ENCODE measurements around the gene POU3F1.
A peak's percentile ranks its signal among the peaks of the same experiment; 100 is the strongest.

The POU3F1 gene

DNA sequence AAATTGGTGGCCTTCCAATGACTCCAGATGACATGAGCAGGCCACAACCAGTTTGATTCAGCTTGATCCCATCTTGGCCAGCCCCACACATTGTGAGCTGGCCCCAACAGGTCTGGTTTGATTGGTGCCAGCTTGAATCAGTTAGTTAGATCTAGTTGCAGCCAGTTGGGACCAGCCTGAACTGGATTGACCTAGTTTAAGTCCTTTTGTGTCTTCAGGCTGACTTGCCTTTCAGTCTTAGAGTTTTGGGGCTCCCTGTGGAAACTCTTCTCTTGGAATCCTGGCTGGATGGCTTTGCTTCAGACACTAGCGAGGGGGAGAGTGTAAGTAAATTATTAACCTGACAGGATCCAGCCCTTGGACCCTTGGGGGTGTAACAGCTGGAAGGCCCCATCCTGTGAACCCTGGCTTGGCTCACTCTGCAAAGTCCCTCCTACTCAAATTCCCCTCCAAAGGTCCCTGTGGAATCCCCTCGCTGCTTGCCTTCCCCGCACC, 36.2 kb upstream of the POU3F1 start:
- Histone ChIP-seq H3K4me1 (ENCODE audit: insufficient read depth, poor library complexity, severe bottlenecking) (no peaks in the 10 kb centered on the region), H3K4me3 (ENCODE audit: severe bottlenecking) (no peak overlapping the region), H3K9me3 (ENCODE audit: severe bottlenecking) (no peaks in the 10 kb centered on the region), H3K27ac (ENCODE audit: poor library complexity, severe bottlenecking) (no peak overlapping the region), H3K27me3 (ENCODE audit: insufficient read depth, poor library complexity, severe bottlenecking) (no peaks in the 10 kb centered on the region), H3K36me3 (ENCODE audit: low read depth) (no peaks in the 10 kb centered on the region)
- no peak for DNase-seq (ENCODE audit: low spot score)
- ATAC-seq (ENCODE audit: low read depth) = no peak
- TF ChIP-seq, protein P1, sequence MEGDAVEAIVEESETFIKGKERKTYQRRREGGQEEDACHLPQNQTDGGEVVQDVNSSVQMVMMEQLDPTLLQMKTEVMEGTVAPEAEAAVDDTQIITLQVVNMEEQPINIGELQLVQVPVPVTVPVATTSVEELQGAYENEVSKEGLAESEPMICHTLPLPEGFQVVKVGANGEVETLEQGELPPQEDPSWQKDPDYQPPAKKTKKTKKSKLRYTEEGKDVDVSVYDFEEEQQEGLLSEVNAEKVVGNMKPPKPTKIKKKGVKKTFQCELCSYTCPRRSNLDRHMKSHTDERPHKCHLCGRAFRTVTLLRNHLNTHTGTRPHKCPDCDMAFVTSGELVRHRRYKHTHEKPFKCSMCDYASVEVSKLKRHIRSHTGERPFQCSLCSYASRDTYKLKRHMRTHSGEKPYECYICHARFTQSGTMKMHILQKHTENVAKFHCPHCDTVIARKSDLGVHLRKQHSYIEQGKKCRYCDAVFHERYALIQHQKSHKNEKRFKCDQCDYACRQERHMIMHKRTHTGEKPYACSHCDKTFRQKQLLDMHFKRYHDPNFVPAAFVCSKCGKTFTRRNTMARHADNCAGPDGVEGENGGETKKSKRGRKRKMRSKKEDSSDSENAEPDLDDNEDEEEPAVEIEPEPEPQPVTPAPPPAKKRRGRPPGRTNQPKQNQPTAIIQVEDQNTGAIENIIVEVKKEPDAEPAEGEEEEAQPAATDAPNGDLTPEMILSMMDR (IDR thresholded peaks at IDR 0.05; ENCODE audit: poor library complexity, severe bottlenecking) = no peak

GRCh38 chr1:38079019-38079418, 32.4 kb upstream of the POU3F1 start:
- H3K27ac ChIP-seq (ENCODE audit: poor library complexity, severe bottlenecking) = no peak overlapping the region
- no peaks in the 10 kb centered on the region for H3K9me3 ChIP-seq (ENCODE audit: severe bottlenecking)
- ATAC-seq (ENCODE audit: low read depth) (no peak), DNase-seq (ENCODE audit: low spot score) (no peak)
- no peaks in the 10 kb centered on the region for H3K36me3 ChIP-seq (ENCODE audit: low read depth)
- no peaks in the 10 kb centered on the region for H3K4me1 ChIP-seq (ENCODE audit: insufficient read depth, poor library complexity, severe bottlenecking)
- no peaks in the 10 kb centered on the region for H3K27me3 ChIP-seq (ENCODE audit: insufficient read depth, poor library complexity, severe bottlenecking)
- H3K4me3 ChIP-seq (ENCODE audit: severe bottlenecking) = no peak overlapping the region
- TF ChIP-seq, protein P1 (IDR thresholded peaks at IDR 0.05; ENCODE audit: poor library complexity, severe bottlenecking) = no peak

DNA sequence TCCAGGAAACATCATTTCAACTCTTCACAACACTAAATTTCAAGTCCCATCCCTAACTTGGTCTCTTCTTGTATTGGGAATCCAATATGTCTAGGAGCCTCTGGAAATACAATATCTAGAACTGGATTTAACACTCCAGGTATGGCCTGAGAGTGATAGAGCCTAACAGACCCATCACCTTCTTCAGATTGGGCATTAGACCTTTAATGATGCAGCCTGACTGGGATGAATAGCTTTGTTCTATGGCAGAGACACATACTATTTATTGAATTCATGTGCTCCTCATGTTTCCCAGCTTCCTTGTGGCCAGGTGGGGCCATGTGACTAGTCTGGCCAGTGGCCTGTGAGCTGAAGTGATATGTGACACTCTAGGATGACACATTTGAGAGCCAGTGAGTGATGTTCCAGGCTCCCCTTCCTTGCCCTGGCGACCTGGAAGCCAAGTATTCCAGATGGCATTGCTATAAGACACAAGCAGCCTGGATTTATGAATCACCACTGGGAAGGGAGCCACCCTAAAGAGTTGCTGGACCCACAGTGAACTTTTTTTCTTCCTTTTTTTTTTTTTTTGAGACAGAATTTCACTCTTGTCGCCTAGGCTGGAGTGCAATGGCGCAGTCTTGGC, 31.0 kb upstream of the POU3F1 start:
- Histone ChIP-seq H3K36me3 (ENCODE audit: low read depth) (no peaks in the 10 kb centered on the region), H3K27ac (ENCODE audit: poor library complexity, severe bottlenecking) (no peak overlapping the region), H3K4me3 (ENCODE audit: severe bottlenecking) (no peak overlapping the region), H3K27me3 (ENCODE audit: insufficient read depth, poor library complexity, severe bottlenecking) (no peaks in the 10 kb centered on the region), H3K9me3 (ENCODE audit: severe bottlenecking) (no peaks in the 10 kb centered on the region), H3K4me1 (ENCODE audit: insufficient read depth, poor library complexity, severe bottlenecking) (no peaks in the 10 kb centered on the region)
- TF ChIP-seq, protein P1 (IDR thresholded peaks at IDR 0.05; ENCODE audit: poor library complexity, severe bottlenecking) = no peak
- DNase-seq (ENCODE audit: low spot score) (no peak), ATAC-seq (ENCODE audit: low read depth) (no peak)

- H3K27ac ChIP-seq (ENCODE audit: poor library complexity, severe bottlenecking) = no peak overlapping the region
- no peaks in the 10 kb centered on the region for H3K9me3 ChIP-seq (ENCODE audit: severe bottlenecking)
- ATAC-seq (ENCODE audit: low read depth) (no peak), DNase-seq (ENCODE audit: low spot score) (no peak)
- H3K36me3 ChIP-seq (ENCODE audit: low read depth) = no peaks in the 10 kb centered on the region
- no peaks in the 10 kb centered on the region for H3K27me3 ChIP-seq (ENCODE audit: insufficient read depth, poor library complexity, severe bottlenecking)
- TF ChIP-seq, protein P1 (IDR thresholded peaks at IDR 0.05; ENCODE audit: poor library complexity, severe bottlenecking) = no peak
- H3K4me3 ChIP-seq (ENCODE audit: severe bottlenecking) = no peak overlapping the region
- H3K4me1 ChIP-seq (ENCODE audit: insufficient read depth, poor library complexity, severe bottlenecking) = no peaks in the 10 kb centered on the region
Measured at GRCh38 chr1:38076455-38076854, 29.9 kb upstream of the POU3F1 start.

- H3K4me1 ChIP-seq (ENCODE audit: insufficient read depth, poor library complexity, severe bottlenecking) = no peaks in the 10 kb centered on the region
- DNase-seq (ENCODE audit: low spot score) (no peak), ATAC-seq (ENCODE audit: low read depth) (peak; percentile 49; the same call in 1 of the 3 replicates)
- no peaks in the 10 kb centered on the region for H3K9me3 ChIP-seq (ENCODE audit: severe bottlenecking)
- TF ChIP-seq, protein P1 (IDR thresholded peaks at IDR 0.05; ENCODE audit: poor library complexity, severe bottlenecking) = no peak
- no peaks in the 10 kb centered on the region for H3K36me3 ChIP-seq (ENCODE audit: low read depth)
- no peaks in the 10 kb centered on the region for H3K27me3 ChIP-seq (ENCODE audit: insufficient read depth, poor library complexity, severe bottlenecking)
- H3K4me3 ChIP-seq (ENCODE audit: severe bottlenecking) = no peak overlapping the region
- H3K27ac ChIP-seq (ENCODE audit: poor library complexity, severe bottlenecking) = no peak overlapping the region
Measured at GRCh38 chr1:38076038-38076437, 29.4 kb upstream of the POU3F1 start.

Data from RWPE2 (cell line).